ENCODE results near the gene CYP2A6.
A peak's percentile ranks its signal among the peaks of the same experiment; 100 is the strongest.

CYP2A6 gene

GRCh38 chr19:40800339-40800996, 49.8 kb downstream of the CYP2A6 start:
- DNase-seq, result peak; percentile 69

DNA sequence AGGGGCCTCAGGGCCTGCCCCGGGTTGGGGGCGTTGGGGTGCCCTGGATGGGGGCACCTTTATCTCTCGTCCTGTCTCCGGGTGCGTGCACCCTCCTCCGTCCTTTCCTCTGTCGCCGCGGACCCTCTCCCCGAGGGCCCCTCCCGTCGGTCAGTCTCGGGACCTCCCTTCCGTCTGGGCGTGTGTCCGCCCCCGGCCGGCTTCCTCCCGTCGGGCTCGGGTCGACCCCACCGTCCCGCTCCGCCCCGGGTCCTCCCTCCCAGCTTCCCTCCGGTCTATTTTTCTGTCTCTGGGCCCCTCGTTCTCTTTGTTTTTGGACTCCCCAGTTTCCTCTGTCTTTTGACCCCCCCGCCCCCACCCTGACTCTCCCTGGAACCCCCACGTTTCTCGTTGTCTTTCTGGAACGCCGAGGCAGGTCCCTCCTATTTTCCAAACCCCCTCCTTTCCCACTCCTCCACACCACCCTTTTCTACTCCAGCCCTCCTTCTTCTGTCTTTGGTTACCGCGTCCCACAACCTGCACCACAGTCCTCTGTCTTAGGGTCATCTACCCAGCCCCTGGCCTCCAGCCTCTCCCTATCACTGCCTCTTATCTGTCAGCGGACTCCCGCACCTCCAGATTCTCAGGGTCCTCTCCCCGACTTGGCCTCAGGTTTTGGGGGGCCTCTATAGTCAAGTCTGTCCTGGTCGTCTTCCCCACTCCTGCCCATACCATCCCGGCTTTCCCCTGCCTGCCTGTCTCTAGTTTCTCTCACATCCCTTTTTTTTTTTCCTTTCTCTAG, 50.5 kb downstream of the CYP2A6 start:
- DNase-seq, result peak; percentile 75

DNA sequence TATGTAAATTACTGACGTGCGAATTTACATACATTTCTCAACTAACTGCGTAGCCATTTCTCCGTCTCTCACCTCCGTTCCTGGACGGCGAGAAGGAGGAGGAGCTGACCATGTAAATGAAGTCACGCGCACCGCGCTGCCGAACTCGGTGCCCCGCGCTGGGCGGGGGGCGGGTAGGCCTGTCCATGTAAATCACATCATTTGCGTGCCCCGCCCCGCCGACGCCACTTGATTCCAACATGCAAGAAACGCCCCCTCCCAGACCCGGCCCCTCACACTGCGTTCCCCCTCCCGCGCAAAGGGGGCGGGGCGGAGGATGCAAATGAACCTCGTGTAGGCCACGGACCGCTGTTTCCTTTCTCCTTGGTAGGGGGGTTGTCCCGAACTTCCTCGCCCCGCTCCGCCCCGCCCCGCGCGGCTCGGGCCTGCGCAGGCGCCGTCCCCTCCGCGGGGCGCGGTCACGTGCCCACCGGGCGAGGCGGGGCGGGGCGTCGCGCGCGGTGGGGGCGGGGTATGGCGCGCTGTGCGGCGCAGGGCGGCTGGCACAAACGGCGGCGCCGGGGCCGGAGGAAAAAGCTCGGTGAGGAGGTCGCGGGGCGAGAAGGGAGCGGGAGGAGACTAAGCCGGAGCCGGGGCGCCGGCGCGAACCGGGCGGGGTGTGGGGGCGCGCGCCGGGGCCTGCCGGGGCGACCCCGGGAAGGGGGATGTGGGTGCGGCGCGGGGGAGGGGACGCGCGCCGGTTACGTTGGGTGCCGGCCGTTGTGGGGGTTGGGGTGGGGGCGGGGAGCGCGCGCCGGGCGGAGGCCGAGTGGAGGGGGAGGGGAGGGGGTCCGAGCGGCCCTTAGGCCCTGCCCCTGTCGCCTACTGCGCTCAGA, 51.3 kb downstream of the CYP2A6 start, which contains the start of gene EGLN2:
Gene EGLN2, plus strand, starts transcription at position 509 of the 875 bp plus-strand sequence. CDS start 1,382 bp downstream, outside the sequence.
- DNase-seq, result peak; percentile 100

- DNase-seq, result peak; percentile 88
Observed at GRCh38 chr19:40797963-40798682, 52.1 kb downstream of the CYP2A6 start.

DNA sequence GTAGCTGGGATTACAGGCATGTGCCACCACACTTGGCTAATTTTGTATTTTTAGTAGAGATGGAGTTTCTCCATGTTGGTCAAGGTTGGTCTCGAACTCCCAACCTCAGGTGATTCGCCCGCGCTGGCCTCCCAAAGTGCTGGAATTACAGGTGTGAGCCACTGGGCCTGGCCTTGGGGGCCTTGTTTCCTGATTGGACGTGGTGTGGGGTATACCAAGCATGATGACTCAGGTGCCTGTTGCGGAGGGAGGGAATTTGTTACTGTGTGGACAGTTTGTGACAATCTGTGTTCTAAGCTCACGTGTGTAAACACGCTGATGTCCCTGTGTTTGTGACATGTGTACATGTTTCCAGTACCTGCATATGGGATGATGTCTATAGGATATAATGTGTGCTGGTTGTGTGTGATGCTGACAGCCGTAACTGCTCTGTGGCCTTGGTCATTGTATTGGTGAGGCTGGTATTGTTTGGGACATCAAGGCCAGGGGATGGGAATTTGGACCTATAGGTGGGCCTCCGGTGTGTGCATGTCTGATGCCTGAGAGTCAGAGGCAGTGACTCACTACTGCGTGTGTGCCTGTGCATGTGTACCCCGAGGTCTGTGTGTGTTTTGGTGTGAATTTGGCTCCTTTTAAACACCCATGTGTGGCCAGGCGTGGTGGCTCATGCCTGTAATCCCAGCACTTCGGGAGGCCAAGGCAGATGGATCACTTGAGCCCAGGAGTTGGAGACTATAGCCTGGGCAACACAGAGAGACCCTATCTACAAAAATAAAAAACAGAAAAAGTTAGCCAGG, 52.9 kb downstream of the CYP2A6 start:
- DNase-seq, result no peak
